HepG2 (cell line): ENCODE measurements around the gene SPINK4. TPM values are rescaled to one million over a fixed set of nuclear protein-coding genes. Genes with fewer than 3 reads are reported as not detected.

Source experiments
- ATAC-seq: fragments of 200-7000 bp; cut with Tn5 transposase; 3 replicates; pipeline ENCODE4 v1.9.1; 2020; ENCODE audit warnings: mild to moderate bottlenecking, moderate library complexity
- BruUV-seq: library from RNA; stranded (reverse); fragments of 400-500 nt; replicated peaks from 2 replicates; lab custom pipeline; 2021; lab: Mats Ljungman, UMichigan
- CTCF ChIA-PET: fragments of 300-600 bp; formaldehyde crosslinking; extraction: SDS; loops from one replicate; lab custom pipeline; 2021; ENCODE audit warnings: low total read pairs, inconsistent platforms, low intra/inter-chr PET ratio; lab: Yijun Ruan, JAX
- POLR2A ChIA-PET: fragments of 350-600 bp; sonication (Branson Sonifier 250); formaldehyde crosslinking; loops from one replicate; lab custom pipeline; 2020; ENCODE audit warnings: antibody characterized with exemption, inconsistent platforms; lab: Yijun Ruan, JAX
- DNase-seq: peaks from one replicate; pipeline ENCODE4 v3.0.0-alpha.2; 2015; ENCODE audit warnings: low spot score
- FAIRE-seq: peaks from 3 replicates; lab custom pipeline; 2011; peaks lifted over from hg19 to GRCh38; lab: Jason Lieb, UNC
- H2AFZ ChIP-seq: one replicate; pipeline ENCODE4 v1.6.1; 2011; ENCODE audit warnings: low read length, inconsistent platforms
- H3K27ac ChIP-seq: fragments of 300-600 bp; 3 replicates; pipeline ENCODE4 v1.8.0; 2011; ENCODE audit warnings: mixed run types, mild to moderate bottlenecking, mixed read lengths, low read length, inconsistent platforms; ENCODE audit not compliant: insufficient read depth; ENCODE audit errors: extremely low read length
- H3K27me3 ChIP-seq, 2 experiments: fragments of 200-600 bp in 1 of 2; 2 replicates in 1 of 2; 3 replicates in 1 of 2; pipeline versions ENCODE4 v1.6.0 to v1.8.0; 2011; ENCODE audit warnings: low read length in 2 of 2, mild to moderate bottlenecking in 2 of 2, moderate library complexity in 2 of 2, inconsistent platforms in 1 of 2; ENCODE audit not compliant: insufficient read depth in 2 of 2, control insufficient read depth in 1 of 2
- H3K36me3 ChIP-seq, 2 experiments: fragments of 200-600 bp in 1 of 2; replicated peaks in 1 of 2; 2 replicates in 1 of 2; 3 replicates in 1 of 2; pipeline versions ENCODE4 v1.5.1 to v1.8.0; 2011; ENCODE audit warnings: low read length in 2 of 2, inconsistent platforms in 1 of 2; ENCODE audit not compliant: insufficient read depth in 2 of 2, control insufficient read depth in 1 of 2
- H3K4me1 ChIP-seq: 2 replicates; pipeline ENCODE4 v1.5.1; 2012; ENCODE audit warnings: low read length, inconsistent platforms; ENCODE audit not compliant: insufficient read depth
- H3K4me2 ChIP-seq: 2 replicates; pipeline ENCODE4 v1.6.0; 2011; ENCODE audit warnings: low read depth, low read length, inconsistent platforms
- H3K4me3 ChIP-seq, 3 experiments: fragments of 200-600 bp in 1 of 3; sonication (generic), shearing (Covaris generic) in 1 of 3; replicated peaks in 1 of 3; 2 replicates each; pipeline ENCODE4 v1.5.1; 2011 to 2016; ENCODE audit warnings: low read length in 3 of 3, inconsistent platforms in 2 of 3, low read depth in 2 of 3, mild to moderate bottlenecking in 2 of 3, control low read depth in 1 of 3, mixed read lengths in 1 of 3; ENCODE audit not compliant: insufficient read depth in 1 of 3
- H3K79me2 ChIP-seq: one replicate; pipeline ENCODE4 v1.6.1; 2011; ENCODE audit warnings: low read length, inconsistent platforms; ENCODE audit not compliant: insufficient read depth
- H3K9ac ChIP-seq: 2 replicates; pipeline ENCODE4 v1.6.0; 2011; ENCODE audit warnings: mild to moderate bottlenecking, low read depth, low read length, inconsistent platforms; ENCODE audit not compliant: insufficient read depth
- H3K9me3 ChIP-seq: 2 replicates; pipeline ENCODE4 v1.5.1; 2012; ENCODE audit warnings: mild to moderate bottlenecking, low read length
- H4K20me1 ChIP-seq: 2 replicates; pipeline ENCODE4 v1.6.0; 2011; ENCODE audit warnings: inconsistent platforms, mild to moderate bottlenecking, low read length, moderate library complexity; ENCODE audit not compliant: insufficient read depth
- AGO2 ChIP-seq: fragments of 200-400 bp; formaldehyde crosslinking; optimal IDR thresholded peaks from 2 replicates; pipeline ENCODE3; 2017; ENCODE audit warnings: mild to moderate bottlenecking, low read depth, low read length, moderate library complexity
- AKAP8 ChIP-seq: sonication (generic); formaldehyde crosslinking; IDR thresholded peaks from 2 replicates; pipeline ENCODE4 v1.5.1; 2020; ENCODE audit warnings: mild to moderate bottlenecking, missing genetic modification reagents
- ATF7 ChIP-seq, 2 experiments: fragments of 450-650 bp in 1 of 2; sonication (generic) in 1 of 2; formaldehyde crosslinking in 1 of 2; IDR thresholded peaks; 2 replicates each; pipeline versions ENCODE4 v1.4.0 to v1.6.1; 2016 to 2020; ENCODE audit warnings: antibody characterized with exemption in 1 of 2, mild to moderate bottlenecking in 1 of 2, missing genetic modification reagents in 1 of 2
- GABPB1 ChIP-seq: IDR thresholded peaks from 2 replicates; pipeline ENCODE4 v1.6.1; 2016; ENCODE audit warnings: mild to moderate bottlenecking, missing genetic modification reagents, moderate library complexity, missing compliant biosample characterization
- HNRNPLL ChIP-seq: fragments of 200-400 bp; formaldehyde crosslinking; IDR thresholded peaks from 2 replicates; pipeline ENCODE4 v1.6.1; 2017; ENCODE audit warnings: mild to moderate bottlenecking, low read depth, low read length; ENCODE audit not compliant: poor library complexity, severe bottlenecking
- JUN ChIP-seq: sonication (generic); formaldehyde crosslinking; IDR thresholded peaks from 2 replicates; pipeline ENCODE4 v1.4.0; 2020; ENCODE audit warnings: mild to moderate bottlenecking, missing genetic modification reagents
- KDM2A ChIP-seq: sonication (generic); formaldehyde crosslinking; IDR thresholded peaks from 2 replicates; pipeline ENCODE4 v1.4.0; 2020; ENCODE audit warnings: low read depth, missing genetic modification reagents, borderline replicate concordance
- MAFF ChIP-seq: IDR thresholded peaks from 2 replicates; pipeline ENCODE4 v1.6.1; 2011; ENCODE audit warnings: low read depth, low read length, improper control_type of control experiment
- RBFOX2 ChIP-seq: fragments of 200-400 bp; formaldehyde crosslinking; IDR thresholded peaks from 2 replicates; pipeline ENCODE4 v1.6.1; 2017; ENCODE audit warnings: low read depth, mild to moderate bottlenecking, low read length
- ZFP36L1 ChIP-seq: sonication (generic); formaldehyde crosslinking; IDR thresholded peaks from 2 replicates; pipeline ENCODE4 v1.8.0; 2022; ENCODE audit warnings: mild to moderate bottlenecking, missing genetic modification reagents, moderate library complexity
- ZNF292 ChIP-seq: sonication (generic); formaldehyde crosslinking; IDR thresholded peaks from 2 replicates; pipeline ENCODE4 v1.8.1; 2022; ENCODE audit warnings: mild to moderate bottlenecking, low read depth, missing genetic modification reagents, borderline replicate concordance
- ZNF891 ChIP-seq: sonication (generic); formaldehyde crosslinking; IDR thresholded peaks from 2 replicates; pipeline ENCODE4 v1.5.0; 2020; ENCODE audit warnings: mild to moderate bottlenecking, missing genetic modification reagents
- WGBS: methylation state at CpG from one replicate; pipeline ENCODE4 v1.1.6; 2017; ENCODE audit warnings: low lambda C conversion rate; 5-methylcytosine and 5-hydroxymethylcytosine counted together
- in situ Hi-C: cut with HindIII; loops from 2 replicates; pipeline ENCODE4 v1.10.0; 2017; ENCODE audit warnings: low pct_unique_long_range_greater_than_20kb; ENCODE audit not compliant: extremely low pct_ligation_motif_present
- intact Hi-C: fragments of 100-400 bp; cut with micrococcal nuclease; formaldehyde crosslinking; loops from one replicate; pipeline ENCODE4 v1.10.0; 2022; ENCODE audit not compliant: unreplicated experiment
- polyA plus RNA-seq, 8 experiments: library from polyadenylated mRNA; depleted of rRNA in 3 of 8; stranded (reverse) in 7 of 8; unstranded in 1 of 8; fragments of >200 nt; fragmentation: Illumina TruSeq in 4 of 8; extraction: Trizol in 4 of 8; gene quantifications; 2 replicates each; pipeline versions ENCODE4 v1.2.1 to v1.2.3, GENCODE V29; 2011 to 2016; ENCODE audit warnings: low read depth in 4 of 8, missing spikeins in 1 of 8, mixed read lengths in 1 of 8; ENCODE audit not compliant: insufficient read depth in 1 of 8
- total RNA-seq, 5 experiments: library from RNA; depleted of rRNA; stranded (reverse); fragments of >200 nt; fragmentation: Illumina TruSeq; extraction: Trizol; gene quantifications; 2 replicates each; pipeline ENCODE4 v1.2.3, GENCODE V29; 2016; ENCODE audit warnings: low read depth in 1 of 5
- TF ChIP-seq, protein P1 (sequence below): sonication (generic); formaldehyde crosslinking; IDR thresholded peaks from 2 replicates; pipeline ENCODE4 v1.5.0; 2020; ENCODE audit warnings: missing genetic modification reagents, mild to moderate bottlenecking, borderline replicate concordance

The SPINK4 gene
- total and polyA plus RNA-seq, 2 of the 13 experiments (the other 11 are each of a cell fraction or from before 2014, with no cell fraction given): 0.53 to 3.4 TPM

DNA sequence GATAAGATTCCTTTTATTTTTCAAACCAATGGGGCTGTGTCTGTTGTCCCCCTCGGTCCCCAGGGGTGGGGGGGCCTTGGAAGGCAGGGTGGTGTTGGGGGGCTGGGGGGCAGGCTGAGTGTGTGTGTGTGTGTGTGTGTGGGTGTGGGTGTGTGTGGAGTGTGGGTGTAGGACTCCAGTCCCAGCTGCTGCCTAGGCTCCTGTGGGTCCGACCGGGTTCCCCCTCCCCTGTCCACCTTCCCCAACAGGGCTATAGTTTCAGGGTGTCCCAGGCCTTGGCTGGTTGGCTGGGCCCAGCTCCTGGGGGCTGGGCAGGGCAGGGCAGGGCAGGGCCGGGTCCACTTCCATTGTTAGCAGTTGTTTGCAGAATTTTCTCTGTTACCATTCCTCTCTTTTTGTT is 48.3 kb downstream of the SPINK4 start (continued):
- no peak for TF ChIP-seq ZNF292 (CRISPR knock-in tag)

DNA sequence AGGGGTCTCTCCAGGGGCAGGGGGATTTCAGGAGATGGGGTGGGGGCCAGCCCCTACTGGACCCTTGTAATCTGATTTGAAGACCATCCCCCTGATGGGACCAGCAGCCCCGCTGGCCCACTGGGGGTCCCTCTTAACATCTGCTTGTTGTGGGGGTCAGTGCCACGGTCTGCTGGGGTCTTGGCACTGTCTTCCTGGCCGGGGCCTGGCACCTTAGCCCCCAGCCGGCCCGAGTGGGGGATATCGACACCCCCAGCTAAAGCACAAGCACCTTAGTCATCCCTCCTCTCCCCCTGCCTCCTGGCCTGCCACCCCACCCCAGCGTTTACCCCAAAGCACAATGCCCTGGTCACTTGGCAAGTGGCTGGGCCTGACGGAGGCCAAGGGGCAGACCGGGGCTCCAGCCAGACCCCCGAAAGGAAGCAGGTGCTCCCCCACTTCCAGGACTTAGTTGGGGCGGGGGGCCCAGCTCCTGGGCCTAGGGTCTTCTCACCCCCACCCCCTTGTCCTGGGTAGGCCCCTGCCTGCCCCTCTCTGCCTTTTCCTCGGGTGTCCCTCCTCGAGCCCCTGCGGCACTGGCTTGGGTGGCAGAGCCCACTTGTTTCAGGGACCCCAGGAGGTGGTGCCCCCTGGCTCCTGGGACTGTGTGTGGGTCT is 49.0 kb downstream of the SPINK4 start:
- no TSS peak for BruUV-seq
- ATAC-seq (no peak), DNase-seq (no peak), FAIRE-seq (no peak)
- peaks cover 49% of the 10 kb centered on the region for H3K4me1 ChIP-seq
- no peak overlapping the region for H2AFZ ChIP-seq
- no peaks in the 10 kb centered on the region for H4K20me1 ChIP-seq
- intact Hi-C loops: loop anchor here (5.0 kb wide), 1 partner anchor 33 kb away; no protein-coding TSS in a partner anchor
- 75% methylated on average over 8 of the region's 14 CpGs for WGBS
- H3K4me3 ChIP-seq: peak overlapping the region; percentile 75 to 89 (median 84); a peak in 4 of 6 replicates
- H3K36me3 ChIP-seq: peaks cover 0 to 8% of the 10 kb centered on the region in 2 experiments; a peak in 1 of 5 replicates
- ChIA-PET POLR2A (interaction anchor here (1.4 kb wide), 2 partner anchors 36 to 55 kb away, joined by 3 read pairs; no protein-coding TSS in a partner anchor), CTCF (no interaction called here)
- in situ Hi-C loops: no loop called here
- no peaks in the 10 kb centered on the region for H3K27me3 ChIP-seq
- peak overlapping the region; percentile 75 for H3K4me2 ChIP-seq
- no peaks in the 10 kb centered on the region for H3K9me3 ChIP-seq
- TF ChIP-seq GABPB1 (CRISPR knock-in tag) (peak; percentile 13; the same call in 1 of the 2 replicates), ZFP36L1 (CRISPR knock-in tag) (no peak), ZNF891 (CRISPR knock-in tag) (0 out of 2 replicates have a peak, but pooled peaks have one; percentile 22), RBFOX2 (0 out of 2 replicates have a peak, but pooled peaks have one; percentile 27), MAFF (no peak), AKAP8 (CRISPR knock-in tag) (0 out of 2 replicates have a peak, but pooled peaks have one; percentile 54), ATF7 (IDR thresholded peaks at IDR 0.05) (no peak), ATF7 (CRISPR knock-in tag; IDR thresholded peaks at IDR 0.05) (no peak), JUN (no peak), HNRNPLL (no peak), KDM2A (CRISPR knock-in tag) (0 out of 2 replicates have a peak, but pooled peaks have one; percentile 22), AGO2 (peak; percentile 32)
- TF ChIP-seq, protein P1, sequence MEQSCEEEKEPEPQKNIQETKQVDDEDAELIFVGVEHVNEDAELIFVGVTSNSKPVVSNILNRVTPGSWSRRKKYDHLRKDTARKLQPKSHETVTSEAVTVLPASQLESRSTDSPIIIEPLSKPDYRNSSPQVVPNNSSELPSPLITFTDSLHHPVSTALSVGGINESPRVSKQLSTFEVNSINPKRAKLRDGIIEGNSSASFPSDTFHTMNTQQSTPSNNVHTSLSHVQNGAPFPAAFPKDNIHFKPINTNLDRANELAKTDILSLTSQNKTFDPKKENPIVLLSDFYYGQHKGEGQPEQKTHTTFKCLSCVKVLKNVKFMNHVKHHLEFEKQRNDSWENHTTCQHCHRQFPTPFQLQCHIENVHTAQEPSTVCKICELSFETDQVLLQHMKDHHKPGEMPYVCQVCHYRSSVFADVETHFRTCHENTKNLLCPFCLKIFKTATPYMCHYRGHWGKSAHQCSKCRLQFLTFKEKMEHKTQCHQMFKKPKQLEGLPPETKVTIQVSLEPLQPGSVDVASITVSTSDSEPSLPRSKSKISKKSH (CRISPR knock-in tag): peak; percentile 58; the same call in 1 of the 2 replicates
- peak overlapping the region; percentile 85 for H3K27ac ChIP-seq
- peak overlapping the region; percentile 84; the same call in 1 of the 2 replicates for H3K9ac ChIP-seq
- H3K79me2 ChIP-seq: peaks cover 34% of the 10 kb centered on the region
